IPS-20b (cell line): ENCODE results near the gene MFN2.

Source experiments
- H3K27ac ChIP-seq: one replicate; pipeline ENCODE4 v1.5.1; 2013; ENCODE audit warnings: low read length
- H3K27me3 ChIP-seq: 2 replicates; pipeline ENCODE4 v1.6.1; 2013; ENCODE audit warnings: mild to moderate bottlenecking, low read length, inconsistent platforms; ENCODE audit not compliant: insufficient read depth
- H3K36me3 ChIP-seq: 2 replicates; pipeline ENCODE4 v1.6.1; 2013; ENCODE audit warnings: low read depth, mild to moderate bottlenecking, inconsistent platforms, low read length, moderate library complexity; ENCODE audit not compliant: insufficient read depth
- H3K4me1 ChIP-seq: 2 replicates; pipeline ENCODE4 v1.6.1; 2013; ENCODE audit warnings: mild to moderate bottlenecking, control low read depth, inconsistent platforms, low read length, moderate library complexity; ENCODE audit not compliant: insufficient read depth
- H3K4me3 ChIP-seq: 2 replicates; pipeline ENCODE4 v1.5.1; 2013; ENCODE audit warnings: mild to moderate bottlenecking, low read length, inconsistent platforms
- H3K9ac ChIP-seq: 2 replicates; pipeline ENCODE4 v1.6.1; 2013; ENCODE audit warnings: low read depth, mild to moderate bottlenecking, inconsistent platforms, low read length, moderate library complexity
- H3K9me3 ChIP-seq: 2 replicates; pipeline ENCODE4 v1.6.1; 2013; ENCODE audit warnings: mild to moderate bottlenecking, low read depth, low read length, inconsistent platforms; ENCODE audit not compliant: insufficient read depth

MFN2 gene

DNA sequence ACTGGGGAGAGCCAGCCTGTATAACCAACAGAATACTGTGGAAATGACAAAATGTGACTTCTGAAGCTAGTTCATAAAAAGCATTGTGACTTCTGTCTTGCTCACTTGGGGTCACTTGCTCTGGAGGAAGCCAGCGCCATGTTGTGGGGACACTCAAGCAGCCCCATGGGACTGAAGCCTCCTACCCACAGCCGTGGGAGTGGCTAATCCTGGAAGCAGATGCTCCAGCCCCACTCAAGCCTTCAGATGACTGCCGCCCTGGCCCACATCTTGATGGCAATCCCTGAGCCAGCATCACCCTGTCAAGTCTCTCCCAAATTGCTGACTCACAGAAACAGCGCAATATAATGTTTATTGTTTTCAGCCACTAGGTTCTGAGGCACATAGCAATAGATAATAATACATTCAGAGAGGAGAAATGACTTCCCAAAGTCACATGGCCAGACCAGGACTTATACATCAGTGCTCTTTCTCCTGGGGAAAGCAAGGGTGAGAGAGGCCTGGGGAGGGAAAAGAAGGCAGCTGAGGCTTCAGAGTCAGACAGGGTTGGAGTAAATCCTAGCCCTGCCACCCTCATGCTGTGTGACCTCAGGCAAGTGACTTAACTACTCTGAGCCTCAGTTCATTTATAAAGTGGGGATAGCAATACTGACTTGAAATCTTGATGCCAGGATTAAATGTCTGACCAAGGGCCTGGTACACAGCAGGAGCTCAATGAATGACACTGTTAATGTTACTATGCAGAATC lies 77.9 kb downstream of the MFN2 start:
- Histone ChIP-seq H3K4me3 (no peak overlapping the region), H3K9ac (no peak overlapping the region), H3K9me3 (no peaks in the 10 kb centered on the region), H3K27me3 (peaks cover 17% of the 10 kb centered on the region), H3K27ac (no peak overlapping the region), H3K4me1 (no peaks in the 10 kb centered on the region), H3K36me3 (no peaks in the 10 kb centered on the region)

- Histone ChIP-seq H3K36me3 (no peaks in the 10 kb centered on the region), H3K27ac (no peak overlapping the region), H3K27me3 (peaks cover 28% of the 10 kb centered on the region), H3K9me3 (no peaks in the 10 kb centered on the region), H3K4me3 (no peak overlapping the region), H3K4me1 (no peaks in the 10 kb centered on the region), H3K9ac (no peak overlapping the region)
These were observed 79.0 kb downstream of the MFN2 start for GRCh38 chr1:12059226-12059625.

- Histone ChIP-seq H3K9ac (no peak overlapping the region), H3K27ac (no peak overlapping the region), H3K4me1 (no peaks in the 10 kb centered on the region), H3K9me3 (no peaks in the 10 kb centered on the region), H3K36me3 (no peaks in the 10 kb centered on the region), H3K4me3 (no peak overlapping the region), H3K27me3 (peaks cover 35% of the 10 kb centered on the region)
These were observed 79.6 kb downstream of the MFN2 start for GRCh38 chr1:12059722-12060464.

DNA sequence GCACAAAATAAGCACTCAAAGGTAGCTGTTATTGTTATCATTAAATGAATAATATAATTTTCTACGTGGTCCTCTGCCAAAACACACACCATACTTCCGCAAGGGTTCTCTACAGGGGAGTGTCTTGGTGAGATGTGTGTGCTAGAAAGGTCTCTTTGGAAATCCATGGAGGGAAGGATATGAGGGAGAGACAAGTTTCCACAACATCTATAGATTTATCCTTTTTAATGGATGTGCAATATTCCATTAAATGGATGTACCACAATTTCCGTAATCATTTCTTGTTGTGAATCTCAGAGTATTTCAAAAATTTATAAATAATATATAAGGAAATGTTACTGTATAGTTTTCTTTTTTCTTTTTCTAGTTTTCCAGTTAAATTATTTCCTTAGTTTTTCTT lies 80.3 kb downstream of the MFN2 start:
- Histone ChIP-seq H3K27me3 (peaks cover 35% of the 10 kb centered on the region), H3K9ac (no peak overlapping the region)

More for the DNA sequence above, 80.3 kb downstream of the MFN2 start:
- Histone ChIP-seq H3K9me3 (no peaks in the 10 kb centered on the region), H3K4me1 (peaks cover 2% of the 10 kb centered on the region; the same call in 1 of the 2 replicates), H3K4me3 (no peak overlapping the region), H3K27ac (no peak overlapping the region), H3K36me3 (no peaks in the 10 kb centered on the region)
